Measurements from ENCODE around the gene DDX47.
"Not testable (repeated sequence)": the region's sequence is repeated elsewhere in the genome, so short reads cannot be mapped to it uniquely, and the experiment has no call there.

The DDX47 gene

DNA sequence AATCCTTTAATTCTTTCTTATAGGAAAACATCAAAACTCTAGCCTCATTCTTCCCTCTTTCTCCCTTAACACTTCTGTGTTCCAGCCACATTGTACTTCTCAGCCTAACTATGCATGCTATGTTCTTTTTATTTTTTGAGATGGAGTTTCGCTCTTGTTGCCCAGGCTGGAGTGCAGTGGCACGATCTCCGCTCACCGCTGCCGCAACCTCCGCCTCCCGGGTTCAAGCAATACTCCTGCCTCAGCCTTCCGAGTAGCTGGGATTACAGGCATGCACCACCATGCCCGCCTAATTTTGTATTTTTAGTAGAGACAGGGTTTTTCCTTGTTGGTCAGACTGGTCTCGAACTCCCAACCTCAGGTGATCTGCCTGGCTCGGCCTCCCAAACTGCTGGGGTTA is 7.2 kb downstream of the DDX47 start:
- in situ Hi-C loops (cut with MboI; ENCODE audit: low sequenced_read_pairs) = not testable (repeated sequence)

DNA sequence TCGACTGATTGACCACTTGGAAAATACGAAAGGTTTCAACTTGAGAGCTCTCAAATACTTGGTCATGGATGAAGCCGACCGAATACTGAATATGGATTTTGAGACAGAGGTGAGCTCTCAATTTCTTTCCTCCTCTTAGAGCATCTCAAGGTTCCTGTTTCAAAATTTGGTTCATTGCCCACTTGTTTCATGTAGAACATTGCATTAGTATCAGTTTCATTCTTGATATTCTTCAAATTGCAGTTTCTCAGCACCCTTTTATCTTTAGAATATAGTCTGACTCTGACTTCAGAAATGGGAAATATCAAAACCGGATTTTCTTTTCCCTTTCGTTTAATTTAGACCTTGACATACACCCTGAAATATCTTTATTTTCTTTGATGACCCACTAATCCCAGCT is 8.8 kb downstream of the DDX47 start:
- in situ Hi-C loops (cut with MboI; ENCODE audit: low sequenced_read_pairs) = no loop called here

DNA sequence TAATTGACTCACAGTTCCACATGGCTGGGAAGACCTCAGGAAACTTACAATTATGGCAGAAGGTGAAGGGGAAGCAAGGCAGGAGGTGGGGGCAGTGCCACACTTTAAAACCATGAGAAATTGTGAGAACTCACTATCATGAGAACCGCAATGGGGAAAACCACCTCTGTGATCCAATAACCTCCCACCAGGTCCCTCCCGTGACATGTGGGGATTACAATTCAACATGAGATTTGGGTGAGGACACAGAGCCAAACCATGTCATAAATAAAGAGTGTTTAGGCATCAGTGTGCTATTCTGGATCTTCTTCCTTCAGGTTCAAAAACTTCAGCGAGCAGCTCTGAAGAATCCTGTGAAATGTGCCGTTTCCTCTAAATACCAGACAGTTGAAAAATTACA is 9.7 kb downstream of the DDX47 start:
- in situ Hi-C loops (cut with MboI; ENCODE audit: low sequenced_read_pairs) = no loop called here

DNA sequence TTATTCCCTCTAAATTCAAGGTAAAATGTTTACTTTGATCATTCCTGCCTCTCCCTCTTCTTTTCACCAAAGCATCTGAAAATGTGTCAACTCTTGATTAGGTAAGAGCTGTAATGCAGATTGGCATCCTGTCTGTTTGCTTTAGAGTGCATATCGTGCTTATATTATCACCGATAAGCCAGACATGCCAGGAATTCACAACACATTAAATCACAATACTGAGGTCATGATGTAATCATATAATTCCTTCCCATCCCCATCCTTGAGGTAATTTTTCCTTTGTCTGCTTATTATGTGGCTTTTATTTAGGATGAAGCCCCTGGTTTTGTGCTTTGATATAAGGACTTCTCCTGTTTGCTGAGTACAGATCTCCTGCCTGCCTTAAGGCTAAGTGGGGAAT is 10.2 kb downstream of the DDX47 start:
- in situ Hi-C loops (cut with MboI; ENCODE audit: low sequenced_read_pairs) = no loop called here

DNA sequence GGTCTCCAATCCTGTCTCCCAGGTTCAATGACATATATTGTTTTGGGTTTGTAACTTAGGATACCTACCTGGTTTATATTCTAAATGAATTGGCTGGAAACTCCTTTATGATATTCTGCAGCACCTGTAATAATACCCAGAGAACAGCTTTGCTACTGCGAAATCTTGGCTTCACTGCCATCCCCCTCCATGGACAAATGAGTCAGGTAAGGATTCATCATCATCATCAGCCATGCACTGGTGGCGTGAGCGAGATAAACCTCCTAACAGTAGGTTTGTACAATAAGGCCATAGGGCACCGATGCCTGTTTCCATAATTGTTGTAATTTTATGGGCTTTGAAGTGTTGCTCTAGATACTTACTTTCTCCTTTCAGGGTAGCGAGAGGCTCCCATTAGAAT is 10.7 kb downstream of the DDX47 start:
- in situ Hi-C loops (cut with MboI; ENCODE audit: low sequenced_read_pairs) = no loop called here

DNA sequence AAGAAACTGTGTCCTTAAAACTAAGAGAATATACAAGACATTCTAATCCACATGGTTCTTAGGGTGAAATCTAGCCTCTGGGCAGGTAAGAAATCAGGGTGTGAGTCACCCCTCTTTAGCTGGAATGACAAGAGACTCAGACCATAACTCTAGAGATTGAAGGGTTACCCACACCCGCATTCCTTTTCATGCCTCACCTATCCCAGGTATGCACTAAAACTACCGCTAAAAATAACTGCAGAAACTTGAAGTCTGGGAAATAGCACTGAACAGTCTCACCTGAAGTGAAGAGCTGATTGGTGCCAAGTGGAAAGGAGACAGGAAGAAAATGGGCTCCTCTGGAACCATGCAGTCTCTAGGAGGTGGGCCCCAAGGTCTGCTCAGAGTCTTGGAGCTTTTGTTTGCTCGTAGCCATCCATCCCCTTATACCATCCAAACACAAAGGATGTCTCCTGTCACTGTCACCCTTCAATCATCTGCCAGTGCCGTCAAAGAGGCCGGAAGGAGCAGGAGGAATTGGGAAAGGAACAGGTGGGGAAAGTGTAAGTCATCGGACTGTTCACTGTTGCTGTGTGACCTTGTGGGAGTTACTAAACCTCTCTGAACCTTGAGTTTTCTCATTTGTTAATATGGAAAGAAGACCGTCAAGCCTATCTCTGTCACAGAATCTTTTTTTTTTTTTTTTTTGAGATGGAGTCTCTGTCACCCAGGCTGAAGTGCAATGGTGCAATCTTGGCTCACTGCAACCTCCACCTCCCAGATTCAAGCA is 22.4 kb downstream of the DDX47 start:
- in situ Hi-C loops (cut with MboI; ENCODE audit: low sequenced_read_pairs) = no loop called here

DNA sequence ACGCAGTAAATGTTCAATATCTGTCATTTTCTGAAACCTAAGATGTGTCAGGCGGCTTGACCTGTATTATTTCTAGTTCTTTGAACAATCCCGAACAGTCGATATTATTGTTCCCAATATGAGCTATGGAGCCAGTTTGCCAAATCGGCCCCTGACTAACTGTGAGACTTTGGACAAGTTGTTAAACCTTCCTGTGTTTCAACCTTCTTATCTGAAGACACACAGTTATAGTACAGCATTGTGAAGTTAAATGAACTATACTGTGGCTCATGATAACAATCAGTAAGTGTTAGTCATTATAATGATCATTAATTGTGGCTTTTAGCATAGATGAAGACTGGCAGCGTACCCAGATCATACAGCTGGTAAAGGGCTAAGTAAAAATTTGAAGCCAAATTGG is 23.4 kb downstream of the DDX47 start:
- in situ Hi-C loops (cut with MboI; ENCODE audit: low sequenced_read_pairs) = no loop called here

DNA sequence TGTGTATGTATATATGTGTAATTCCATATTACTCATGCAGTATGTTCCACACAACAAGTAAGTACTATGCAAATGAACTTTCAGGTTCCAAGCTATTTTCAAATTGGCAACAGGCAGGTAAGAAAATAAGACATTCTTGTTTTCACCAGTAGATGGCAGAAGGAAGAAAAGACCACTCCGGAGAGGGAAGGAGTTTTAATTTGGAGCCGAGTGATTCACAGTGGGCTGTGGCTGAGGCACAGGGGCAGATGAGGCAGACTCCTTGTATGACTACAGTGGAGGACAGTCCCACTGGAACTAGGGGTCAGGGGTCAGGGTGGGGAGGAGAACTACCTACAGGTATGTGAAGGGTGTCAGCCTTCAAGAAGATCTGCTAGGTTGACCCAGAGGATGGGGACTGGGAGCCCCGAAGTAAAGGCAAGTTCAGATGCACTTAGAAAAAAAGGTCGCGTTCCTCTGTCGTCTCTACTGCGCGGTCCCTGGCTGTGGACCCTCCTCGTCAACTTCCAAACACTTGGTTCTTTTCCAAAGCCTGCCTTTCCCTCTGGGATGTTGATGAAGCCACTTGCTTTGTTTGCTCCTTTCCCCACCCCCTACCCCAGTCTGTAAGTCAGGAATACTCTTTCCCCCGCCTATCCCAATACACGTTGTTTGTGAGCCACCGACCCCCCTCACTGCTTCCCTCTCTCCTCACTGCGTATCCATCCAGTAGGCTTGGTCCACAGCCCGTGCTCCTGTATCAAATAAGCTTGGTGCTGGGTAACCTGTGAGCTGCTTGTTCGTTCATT is 24.1 kb downstream of the DDX47 start:
- in situ Hi-C loops (cut with MboI; ENCODE audit: low sequenced_read_pairs) = no loop called here

DNA sequence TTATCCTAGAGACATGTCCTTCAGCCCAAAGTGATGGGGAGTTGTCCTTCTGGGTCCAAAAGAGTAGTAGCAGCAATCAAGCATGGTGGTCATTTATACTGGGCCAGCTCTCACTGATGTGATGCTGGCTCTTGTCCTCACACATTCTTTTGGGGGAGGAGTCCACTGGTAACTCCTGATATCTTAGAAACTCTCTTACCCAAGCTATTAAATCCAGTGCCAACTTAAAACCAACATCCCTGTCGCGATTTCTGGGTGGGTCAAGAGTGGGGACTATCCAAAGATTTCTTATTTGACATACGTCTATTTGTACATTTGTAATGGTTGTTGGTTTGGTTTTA is 24.6 kb downstream of the DDX47 start:
- in situ Hi-C loops (cut with MboI; ENCODE audit: low sequenced_read_pairs) = no loop called here

DNA sequence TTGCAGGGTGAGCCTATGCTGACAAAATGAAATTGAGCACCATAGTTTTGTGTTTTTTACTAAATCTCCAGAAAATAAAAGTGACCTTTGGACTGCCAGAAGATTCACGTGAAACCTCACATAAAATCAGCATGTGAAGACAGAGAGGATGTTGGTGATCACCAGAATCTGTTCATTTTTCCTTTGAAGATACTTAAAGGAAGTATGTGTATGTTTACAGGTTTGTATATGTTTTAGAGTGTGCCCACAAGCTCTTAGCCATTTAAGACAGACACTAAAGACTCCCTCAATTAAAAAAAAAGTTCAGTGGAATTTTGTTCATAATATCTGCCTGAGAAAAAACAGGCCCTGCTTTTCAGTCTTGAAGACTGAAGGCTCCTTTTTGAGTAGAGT is 25.9 kb downstream of the DDX47 start:
- in situ Hi-C loops (cut with MboI; ENCODE audit: low sequenced_read_pairs) = no loop called here

DNA sequence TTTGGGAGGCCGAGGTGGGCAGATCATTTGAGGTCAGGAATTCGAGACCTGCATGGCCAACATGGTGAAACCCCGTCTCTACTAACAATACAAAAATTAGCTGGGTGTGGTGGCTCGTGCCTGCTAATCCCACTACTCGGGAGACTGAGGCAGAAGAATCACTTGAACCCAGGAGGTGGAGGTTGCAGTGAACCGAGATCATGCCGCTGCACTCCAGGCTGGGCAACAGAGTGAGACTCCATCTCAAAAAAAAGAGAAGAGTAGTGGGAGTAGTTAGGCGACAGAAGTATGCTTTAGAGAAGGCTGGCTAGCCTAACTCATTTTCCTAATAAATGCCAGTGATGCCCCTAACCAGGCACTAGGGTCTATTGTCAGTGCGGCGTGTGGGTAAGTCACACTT is 26.3 kb downstream of the DDX47 start:
- in situ Hi-C loops (cut with MboI; ENCODE audit: low sequenced_read_pairs) = not testable (repeated sequence)

DNA sequence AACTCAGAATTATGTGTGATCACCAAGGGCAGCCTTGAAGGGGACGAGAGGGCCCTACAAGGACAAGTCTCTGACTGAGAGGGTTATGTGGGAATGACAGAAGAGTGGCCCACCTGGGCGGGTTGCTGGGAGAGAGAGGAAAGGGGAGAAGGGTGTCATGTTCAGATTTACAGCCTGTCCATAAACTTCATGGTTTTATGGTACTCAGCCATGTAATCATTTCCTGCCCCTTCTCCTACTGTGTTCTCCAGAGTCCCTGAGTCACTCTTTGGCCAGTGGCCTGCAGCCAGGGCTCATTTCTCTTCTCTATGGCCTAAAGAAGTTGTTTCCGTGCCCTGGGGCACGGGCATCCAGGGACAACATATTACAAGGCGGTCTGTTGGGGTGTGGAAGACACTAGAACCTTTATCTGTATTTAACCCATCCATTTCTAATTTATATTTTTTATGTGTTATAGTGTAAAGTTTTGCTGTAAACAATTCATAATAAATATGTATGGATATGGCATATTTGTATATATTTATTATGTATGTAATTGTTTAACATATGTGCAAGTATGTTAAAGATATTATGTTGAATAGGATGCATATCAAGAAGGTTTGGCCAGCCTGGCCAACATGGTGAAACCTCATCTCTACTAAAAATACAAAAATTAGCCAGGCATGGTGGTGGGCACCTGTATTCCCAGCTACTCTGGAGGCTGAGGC is 26.9 kb downstream of the DDX47 start:
- in situ Hi-C loops (cut with MboI; ENCODE audit: low sequenced_read_pairs) = no loop called here

DNA sequence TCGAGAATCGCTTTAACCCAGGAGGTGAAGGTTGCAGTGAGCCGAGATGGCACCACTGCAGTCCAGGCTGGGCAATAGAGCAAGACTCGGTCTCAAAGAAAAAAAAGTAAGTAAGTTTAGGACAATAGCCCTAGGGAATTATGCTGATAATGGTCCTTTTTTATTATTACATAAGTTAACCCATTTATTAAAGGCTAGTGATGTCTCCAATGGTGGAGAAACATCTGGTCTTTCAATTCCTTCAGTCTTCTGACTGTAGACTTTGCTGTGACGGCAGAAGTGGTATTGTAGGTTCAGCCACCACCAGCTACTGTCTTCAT is 27.4 kb downstream of the DDX47 start:
- in situ Hi-C loops (cut with MboI; ENCODE audit: low sequenced_read_pairs) = no loop called here

DNA sequence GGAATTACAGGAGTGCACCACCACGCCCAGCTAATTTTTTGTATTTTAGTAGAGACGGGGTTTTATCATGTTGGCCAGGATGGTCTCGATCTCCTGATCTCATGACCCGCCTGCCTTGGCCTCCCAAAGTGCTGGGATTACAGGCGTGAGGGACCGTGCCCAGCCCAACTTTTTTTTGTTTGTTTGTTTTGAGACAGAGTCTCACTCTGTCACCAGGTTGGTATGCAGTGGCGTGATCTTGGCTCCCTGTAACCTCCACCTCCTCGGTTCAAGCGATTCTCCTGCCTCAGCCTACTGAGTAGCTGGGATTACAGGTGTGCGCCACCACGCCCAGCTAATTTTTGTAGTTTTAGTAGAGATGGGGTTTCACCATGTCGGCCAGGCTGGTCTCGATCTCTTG is 28.3 kb downstream of the DDX47 start:
- in situ Hi-C loops (cut with MboI; ENCODE audit: low sequenced_read_pairs) = not testable (repeated sequence)

DNA sequence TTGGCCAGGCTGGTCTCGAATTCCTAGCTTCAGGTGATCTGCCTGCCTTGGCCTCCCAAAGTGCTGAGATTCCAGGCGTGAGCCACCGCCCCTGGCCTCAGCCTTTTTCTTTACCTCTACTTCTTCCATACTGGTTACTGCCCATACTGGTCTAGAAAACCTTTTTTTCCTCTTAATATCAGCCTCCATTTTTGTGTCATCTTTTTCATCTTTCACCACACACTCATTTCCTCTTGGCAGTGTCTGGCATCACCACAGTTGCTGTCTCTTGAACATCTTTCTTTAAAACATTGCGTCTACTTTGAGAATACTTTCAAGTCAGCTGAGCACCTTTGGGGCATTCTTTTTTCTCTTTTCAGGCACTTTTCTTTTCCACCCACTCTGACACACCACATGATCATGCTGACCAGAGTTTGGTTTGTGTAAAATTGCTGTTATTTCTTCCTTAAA is 32.7 kb downstream of the DDX47 start:
- in situ Hi-C loops (cut with MboI; ENCODE audit: low sequenced_read_pairs) = no loop called here

DNA sequence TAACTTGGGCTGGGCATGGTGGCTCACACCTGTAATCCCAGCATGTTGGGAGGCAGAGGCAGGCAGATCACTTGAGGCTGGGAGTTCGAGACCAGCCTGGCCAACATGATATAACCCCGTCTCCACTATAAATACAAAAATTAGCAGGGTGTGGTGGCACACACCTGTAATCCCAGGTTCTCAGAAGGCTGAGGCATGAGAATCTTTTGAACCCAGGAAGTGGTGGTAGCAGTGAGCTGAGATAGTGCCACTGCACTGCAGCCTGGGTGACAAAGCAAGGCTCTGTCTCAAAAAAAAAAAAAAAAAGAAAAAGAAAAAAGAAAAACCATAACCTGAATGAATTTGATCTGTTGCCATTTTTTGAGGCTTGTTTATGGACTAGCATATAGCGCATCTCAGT is 33.6 kb downstream of the DDX47 start:
- in situ Hi-C loops (cut with MboI; ENCODE audit: low sequenced_read_pairs) = not testable (repeated sequence)

DNA sequence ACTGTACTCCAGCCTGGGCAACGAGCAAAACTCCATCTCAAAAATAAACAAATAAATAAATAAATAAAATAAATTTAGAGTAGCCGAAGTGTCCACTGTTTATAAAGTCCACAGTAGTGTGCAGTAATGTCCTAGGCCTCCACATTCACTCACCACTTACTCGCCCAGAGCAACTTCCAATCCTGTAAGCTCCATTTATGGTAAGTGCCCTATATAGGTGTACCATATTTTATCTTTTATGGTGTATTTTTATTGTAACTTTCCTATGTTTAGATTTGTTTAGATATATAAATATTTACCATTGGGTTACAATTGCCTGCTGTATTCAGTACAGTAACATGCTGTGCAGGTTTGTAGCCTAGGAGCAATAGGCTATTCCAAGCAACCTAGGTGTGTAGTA is 40.3 kb downstream of the DDX47 start:
- in situ Hi-C loops (cut with MboI; ENCODE audit: low sequenced_read_pairs) = no loop called here

DNA sequence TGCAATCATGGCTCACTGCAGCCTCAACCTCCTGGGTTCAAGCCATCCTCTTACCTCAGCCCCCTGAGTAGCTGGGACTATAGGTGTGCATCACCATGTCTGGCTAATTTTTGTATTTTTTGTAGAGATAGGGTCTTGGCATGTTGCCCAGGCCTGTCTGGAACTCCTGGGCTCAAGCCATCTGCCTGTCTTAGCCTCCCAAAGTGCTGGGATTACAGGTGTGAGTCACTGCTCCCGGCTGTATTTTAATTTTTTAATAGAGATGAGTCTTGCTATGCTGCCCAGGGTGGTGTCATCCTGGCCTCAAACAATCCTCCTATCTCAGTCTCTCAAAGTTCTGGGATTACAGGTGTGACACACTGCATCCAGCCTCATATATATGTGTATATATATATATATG is 46.5 kb downstream of the DDX47 start:
- in situ Hi-C loops (cut with MboI; ENCODE audit: low sequenced_read_pairs) = no loop called here

DNA sequence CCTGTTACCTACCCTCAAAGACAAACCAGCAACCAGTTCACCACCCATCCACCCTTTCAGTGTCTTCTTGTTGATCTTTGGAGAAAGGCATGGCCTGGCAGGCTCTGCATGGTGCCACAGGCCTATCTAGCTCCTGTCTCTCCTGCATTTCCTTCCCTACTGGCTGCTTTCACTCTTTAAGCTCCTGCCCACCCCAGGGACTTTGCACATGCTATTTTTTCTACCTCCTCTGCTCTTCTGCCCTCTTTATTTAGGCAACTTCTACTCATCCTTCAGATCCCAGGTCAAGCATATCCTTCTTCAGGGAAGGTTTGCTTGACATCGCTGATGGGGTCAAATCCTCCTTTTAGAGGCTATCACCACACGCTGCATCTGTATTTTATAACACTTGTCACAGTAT is 51.1 kb downstream of the DDX47 start:
- in situ Hi-C loops (cut with MboI; ENCODE audit: low sequenced_read_pairs) = no loop called here

DNA sequence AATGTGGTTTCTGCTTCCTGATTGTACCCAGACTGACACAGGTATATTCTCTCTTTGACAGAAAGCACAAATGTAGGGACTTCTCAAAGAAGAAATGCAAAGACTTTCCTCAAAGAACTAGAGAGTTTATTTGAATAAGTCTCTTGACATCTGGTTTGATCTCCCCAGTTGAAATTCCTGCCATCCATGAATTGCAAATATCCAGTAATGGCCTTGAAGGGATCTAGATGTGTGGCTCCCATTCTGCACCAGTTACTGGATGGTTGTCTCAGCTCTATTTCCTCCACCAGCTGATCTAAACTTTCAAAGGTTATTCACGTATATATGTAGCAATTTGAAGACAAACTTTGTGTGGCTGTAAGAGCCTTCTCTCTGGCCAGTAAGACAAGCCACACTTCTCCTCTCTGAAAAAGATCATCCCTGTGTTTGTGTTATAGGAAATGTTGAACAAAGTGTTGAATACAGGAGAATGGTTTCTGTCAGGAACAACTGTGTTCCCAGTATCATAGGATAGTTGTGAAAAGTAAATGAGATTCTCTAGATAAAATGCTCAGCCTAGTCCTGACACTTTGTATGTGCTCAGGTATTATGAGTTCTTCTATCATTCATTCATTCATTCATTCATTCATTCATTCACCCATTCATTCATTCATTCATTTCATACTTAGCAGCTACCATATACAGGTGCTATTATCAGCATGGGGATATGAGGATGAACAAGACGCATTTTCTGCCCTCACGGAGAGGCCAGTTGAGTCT is 55.5 kb downstream of the DDX47 start:
- in situ Hi-C loops (cut with MboI; ENCODE audit: low sequenced_read_pairs) = no loop called here

DNA sequence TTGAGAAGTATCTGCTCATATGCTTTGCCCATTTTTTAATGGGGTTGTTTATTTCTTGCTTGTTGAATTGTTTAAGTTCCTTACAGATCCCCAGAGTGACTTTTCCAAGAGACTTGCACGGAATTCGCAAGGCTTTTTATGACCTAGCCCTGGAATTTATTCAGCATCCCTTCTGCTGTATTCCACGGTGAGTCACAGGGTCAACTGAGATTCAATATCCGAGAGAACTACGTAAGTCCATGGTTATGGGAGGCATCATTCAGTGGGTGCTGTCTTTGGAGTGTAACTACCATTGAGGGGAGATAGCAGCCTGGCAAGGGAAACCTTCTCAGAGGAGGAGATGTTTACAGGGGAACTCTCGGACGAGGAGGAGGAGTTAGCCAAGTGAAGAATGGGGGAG is 57.3 kb downstream of the DDX47 start:
- in situ Hi-C loops (cut with MboI; ENCODE audit: low sequenced_read_pairs) = no loop called here

All from HL-60/S4 treated with phorbol 12-myristate 13-acetate at 8.2 ng/mL for 4 days and 3 days (cell line).